Measurements from ENCODE around the gene FGF22.
"Not testable (repeated sequence)": the region's sequence is repeated elsewhere in the genome, so short reads cannot be mapped to it uniquely, and the experiment has no call there.

The FGF22 gene

DNA sequence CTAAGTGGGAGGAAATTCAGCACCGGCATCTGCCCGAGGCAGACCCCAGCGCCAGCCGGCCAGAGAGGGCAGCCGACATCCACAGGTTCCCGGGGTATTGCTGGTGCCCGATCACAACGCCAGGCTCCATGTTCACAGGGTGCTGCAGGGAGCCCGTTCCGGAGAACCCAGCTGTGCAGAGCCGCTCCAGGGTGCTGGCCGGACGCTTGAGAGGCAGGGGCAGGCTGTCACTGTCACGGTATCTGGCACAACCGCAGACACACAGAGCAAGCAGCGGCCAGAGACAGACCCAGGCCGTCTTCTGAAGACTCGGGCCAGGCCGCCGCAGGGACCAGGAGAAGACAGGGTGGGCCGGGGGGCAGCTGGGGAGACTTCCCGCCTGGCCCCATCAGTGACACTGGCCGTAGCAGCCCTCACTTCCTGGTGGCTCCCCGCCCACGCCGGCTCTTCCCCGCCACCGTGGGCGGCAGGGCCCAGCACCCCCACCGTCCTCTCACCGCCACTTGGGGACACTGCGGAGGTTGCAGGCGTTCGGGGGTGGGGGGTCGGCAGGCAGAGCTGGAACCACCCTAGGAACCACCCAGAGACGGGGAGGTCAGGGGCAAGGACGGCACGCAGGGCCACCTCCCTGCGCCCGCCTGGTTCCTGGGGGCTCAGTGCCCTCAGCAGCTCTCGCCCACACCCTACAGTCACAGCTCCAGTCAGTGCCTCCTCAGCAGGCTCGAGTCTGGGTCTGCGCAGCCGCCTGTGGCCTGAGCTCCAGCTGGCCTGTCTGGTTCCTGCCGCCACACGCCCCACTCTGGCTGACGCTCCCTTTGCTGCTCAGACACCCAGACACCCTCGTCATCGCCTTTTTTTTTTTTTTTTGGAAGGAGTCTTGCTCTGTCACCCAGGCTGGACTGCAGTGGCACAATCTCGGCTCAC lies 19.5 kb downstream of the FGF22 start:
- no peak for DNase-seq (ENCODE audit: low read depth in 2 of 2)

DNA sequence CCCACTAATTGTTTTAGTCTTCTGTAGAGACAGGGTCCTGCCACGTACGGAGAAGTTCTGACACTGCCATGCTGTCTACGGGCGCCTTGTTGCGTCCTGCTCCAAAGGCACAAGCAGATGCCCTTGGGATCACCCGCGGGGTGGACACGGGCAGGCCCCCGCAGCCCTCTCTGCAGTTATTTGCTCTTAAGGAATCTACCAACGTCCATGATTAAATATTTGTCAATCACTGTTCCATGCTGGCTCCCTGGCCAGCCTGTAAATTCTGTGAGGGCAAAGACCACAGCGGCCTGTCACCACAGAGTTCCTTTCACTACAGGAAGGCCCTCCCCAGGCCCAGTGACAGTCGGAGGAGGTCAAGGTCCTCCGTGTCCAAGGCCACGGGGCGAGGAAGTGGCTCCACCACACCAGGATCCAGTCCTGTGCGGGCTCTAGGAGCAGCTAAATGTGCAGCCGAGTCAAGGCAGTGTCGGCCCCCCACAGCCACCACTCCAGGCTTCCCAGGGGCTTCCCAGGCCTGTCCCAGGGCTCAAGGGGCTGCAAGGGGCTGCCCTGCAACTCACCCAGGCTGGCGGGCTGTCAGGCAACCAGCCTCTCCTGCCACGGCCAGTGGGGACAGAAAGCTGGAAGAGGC lies 21.2 kb downstream of the FGF22 start:
- DNase-seq (ENCODE audit: low read depth in 2 of 2), result no peak

DNA sequence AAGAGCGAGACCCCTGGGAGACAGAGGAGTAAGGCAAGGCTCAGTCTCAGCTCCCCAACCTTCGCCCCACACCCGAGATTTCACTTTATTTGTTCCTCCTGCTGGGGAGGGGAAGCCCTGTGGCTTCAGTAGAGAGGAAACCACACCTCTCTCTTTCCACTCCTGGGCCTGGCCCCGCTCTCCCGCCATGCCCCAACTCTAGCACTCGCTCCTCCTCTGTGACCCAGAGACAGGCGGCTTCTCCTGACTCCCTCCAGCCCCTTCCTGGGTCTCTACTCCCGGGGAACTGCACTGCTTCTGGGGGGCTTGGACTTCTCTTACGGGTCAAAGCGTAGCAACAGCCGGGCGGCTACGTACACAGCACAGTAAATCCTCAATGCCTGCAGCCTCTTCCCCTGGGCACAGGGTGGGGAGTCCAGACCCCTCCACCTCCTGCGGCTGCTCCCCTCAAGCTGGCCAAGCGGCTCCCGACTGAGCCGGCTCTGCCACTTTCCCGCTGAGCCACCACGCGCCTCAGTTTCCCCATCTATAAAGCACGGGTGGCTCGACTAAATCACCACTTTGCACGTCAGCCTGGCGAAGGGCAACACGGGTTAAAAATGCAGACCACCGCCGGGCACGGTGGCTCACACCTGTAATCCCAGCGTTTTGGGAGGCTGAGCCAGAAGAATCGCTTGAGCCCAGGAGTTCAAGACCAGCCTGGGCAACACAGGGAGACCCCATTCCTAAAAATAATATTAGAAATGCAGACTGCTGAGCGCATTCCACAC lies 21.9 kb downstream of the FGF22 start:
- peak in 1 of 2 donors; percentile 50 for DNase-seq (ENCODE audit: low read depth in 2 of 2)

DNA sequence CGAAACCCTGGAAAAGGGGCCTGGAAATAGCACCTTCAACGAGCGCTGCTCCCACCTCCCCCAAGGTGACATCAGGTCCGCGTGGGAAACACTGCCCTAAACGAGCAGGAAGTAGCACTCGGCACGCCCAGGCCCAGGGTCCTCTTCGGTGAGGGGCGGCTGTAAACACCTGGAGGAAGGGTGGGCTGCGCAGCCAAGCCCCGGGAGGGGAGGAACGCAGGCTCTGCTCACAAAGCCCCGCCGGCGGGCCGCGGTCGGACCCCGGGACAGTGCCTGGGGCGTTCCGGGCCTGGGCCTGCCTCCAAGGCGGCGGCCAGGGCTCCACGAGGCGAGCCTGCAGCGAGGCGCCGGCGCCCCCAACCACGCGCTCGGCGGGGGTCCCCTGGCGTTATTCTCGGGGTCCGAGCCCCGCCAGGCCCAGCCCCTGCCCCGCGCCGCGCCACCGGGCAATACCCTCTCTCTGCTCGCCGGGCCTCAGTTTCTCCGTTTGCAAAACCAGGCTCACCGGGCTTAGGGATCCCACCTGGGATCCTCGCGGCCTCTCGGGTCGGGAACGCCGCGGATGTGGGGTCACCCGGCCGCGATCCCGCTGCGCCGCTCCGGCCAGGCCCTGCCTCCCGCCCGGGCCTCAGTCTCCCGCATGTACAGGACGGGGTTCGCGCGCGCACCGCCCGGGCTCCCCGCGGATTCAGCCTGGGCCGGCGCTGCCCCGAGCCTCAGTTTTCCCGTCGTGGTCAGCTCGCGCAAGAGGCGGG lies 22.7 kb downstream of the FGF22 start:
- DNase-seq (ENCODE audit: low read depth in 2 of 2), result peak; percentile 62 to 67

DNA sequence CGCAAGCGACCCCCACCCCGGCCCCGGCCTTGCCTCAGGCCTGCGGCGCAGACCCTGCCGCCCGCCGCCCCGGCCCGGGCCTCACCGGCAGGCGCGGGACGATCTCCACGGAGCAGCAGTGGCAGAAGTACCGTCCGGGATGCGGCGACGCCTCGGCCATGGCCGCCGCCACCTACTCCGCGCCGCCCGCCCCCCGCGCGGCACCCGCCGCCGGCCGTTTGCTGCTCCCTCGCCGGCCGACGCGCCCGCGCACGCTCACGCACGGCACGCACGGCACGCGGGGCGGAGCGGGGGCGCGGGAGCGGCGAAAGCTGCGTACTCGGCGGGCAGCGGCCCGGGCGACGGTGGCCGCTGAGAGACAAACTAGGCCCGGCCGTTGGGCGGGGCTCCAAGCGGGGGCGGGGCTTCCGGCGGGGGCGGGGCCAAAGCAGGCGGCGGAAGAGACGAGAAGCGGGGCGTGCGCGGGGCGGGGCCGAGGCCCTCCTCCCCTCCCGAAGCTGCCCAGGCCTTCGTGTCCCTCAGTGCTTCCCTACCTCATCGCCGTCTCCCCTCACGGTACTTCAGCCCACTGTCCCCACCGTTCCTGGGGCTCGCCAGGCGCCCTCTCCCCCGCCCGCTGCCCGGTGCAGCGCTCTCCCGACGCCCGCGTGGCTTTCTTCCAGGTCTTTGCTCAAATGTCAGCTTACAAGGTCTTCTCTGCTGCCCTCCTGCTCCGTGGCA lies 23.4 kb downstream of the FGF22 start, which contains the start of gene RNF126:
Gene RNF126 (minus strand): TSS at position 253 of the 720 bp plus-strand sequence. CDS start 93 bp downstream, at position 160.
- DNase-seq (ENCODE audit: low read depth in 2 of 2), result peak; percentile 88 to 93

DNA sequence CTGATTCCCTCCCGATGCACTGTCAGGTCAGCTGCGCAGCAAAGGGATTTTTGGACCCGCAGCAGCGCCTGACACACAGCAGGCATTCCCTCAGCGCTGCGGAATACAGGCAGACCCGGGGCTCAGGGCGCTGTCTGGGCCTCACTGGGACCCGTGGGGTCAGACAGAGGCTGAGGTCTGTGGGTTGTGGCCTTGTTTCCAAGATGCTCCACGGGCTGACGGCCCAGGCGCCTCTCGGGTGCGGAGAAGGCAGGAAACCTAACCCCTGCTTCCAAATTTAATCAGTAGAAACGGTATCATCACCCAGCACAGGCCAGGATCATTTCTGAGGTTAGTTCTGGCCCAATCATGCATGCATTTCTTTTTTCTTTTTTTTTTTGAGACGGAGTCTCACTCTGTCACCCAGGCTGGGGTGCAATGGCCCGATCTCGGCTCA lies 24.0 kb downstream of the FGF22 start:
- no peak for DNase-seq (ENCODE audit: low read depth in 2 of 2)

DNA sequence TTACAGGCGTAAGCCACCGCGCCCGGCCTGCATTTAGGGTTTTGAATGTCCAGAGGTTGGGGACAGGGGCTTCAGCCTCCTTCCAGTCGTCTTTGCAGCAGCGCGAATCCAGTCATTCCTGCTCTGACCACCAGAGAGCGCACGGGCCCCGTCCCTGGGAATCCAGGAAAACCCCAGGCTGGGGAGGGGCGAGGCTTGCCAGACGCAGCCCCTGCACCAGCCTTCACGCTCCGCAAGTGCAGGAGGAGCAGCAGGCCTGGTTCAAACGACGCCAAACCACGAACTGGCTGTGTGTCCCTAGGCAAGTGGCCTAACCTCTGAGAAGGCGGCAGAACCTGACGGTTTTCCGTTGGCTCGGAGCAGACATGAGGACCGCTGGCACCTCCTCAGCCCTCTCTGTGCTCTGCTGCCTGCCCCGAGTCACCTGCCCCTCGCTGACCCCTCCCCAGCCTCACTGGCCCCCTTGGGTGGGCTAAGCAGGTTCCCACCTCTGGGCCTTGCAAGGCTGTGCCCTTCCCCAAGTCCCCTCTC lies 25.3 kb downstream of the FGF22 start:
- DNase-seq (ENCODE audit: low read depth in 2 of 2), result peak; percentile 51 to 80

DNA sequence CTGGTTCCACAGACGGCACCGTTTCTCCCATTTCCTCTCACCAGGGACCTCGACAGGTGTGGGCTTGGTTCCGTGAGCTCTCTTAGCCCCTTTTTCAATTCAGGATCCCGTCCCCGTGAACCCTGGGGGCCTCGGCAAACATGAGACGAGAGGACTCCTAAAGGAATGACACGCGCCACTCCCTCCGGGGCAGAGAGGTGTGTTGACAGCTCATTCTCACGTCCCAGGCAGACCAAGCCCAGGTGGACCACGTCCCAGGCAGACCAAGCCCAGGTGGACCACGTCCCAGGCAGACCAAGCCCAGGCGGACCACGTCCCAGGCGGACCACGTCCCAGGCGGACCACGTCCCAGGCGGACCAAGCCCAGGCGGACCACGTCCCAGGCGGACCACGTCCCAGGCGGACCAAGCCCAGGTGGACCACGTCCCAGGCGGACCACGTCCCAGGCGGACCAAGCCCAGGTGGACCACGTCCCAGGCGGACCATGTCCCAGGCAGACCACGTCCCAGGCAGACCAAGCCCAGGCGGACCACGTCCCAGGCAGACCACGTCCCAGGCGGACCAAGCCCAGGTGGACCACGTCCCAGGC lies 27.4 kb downstream of the FGF22 start:
- DNase-seq (ENCODE audit: low read depth in 2 of 2), result not testable (repeated sequence)

DNA sequence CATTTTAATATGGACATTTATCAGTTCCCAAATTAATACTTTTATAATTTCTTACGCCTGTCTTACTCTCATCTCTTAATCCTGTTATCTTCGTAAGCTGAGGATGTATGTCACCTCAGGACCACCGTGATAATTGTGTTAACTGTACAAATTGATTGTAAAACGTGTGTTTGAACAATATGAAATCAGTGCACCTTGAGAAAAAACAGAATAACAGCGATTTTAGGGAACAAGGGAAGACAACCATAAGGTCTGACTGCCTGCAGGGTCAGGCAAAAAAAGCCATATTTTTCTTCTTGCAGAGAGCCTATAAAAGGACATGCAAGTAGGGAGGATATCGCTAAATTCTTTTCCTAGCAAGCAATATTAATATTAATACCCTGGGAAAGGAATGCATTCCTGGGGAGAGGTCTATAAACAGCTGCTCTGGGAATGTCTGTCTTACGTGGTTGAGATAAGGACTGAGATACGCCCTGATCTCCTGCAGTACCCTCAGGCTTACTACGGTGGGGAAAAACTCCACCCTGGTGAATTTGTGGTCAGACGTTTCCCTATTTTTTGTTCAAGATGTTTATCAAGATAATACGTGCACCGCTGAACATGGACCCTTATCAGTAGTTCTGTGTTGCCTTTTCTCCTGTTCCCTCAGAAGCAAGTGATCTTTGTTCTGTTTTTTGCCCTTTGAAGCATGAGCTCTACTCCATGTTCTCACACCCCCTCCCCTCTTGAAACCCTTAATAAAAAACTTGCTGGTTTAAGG lies 29.2 kb downstream of the FGF22 start:
- DNase-seq (ENCODE audit: low read depth in 2 of 2), result not testable (repeated sequence)

DNA sequence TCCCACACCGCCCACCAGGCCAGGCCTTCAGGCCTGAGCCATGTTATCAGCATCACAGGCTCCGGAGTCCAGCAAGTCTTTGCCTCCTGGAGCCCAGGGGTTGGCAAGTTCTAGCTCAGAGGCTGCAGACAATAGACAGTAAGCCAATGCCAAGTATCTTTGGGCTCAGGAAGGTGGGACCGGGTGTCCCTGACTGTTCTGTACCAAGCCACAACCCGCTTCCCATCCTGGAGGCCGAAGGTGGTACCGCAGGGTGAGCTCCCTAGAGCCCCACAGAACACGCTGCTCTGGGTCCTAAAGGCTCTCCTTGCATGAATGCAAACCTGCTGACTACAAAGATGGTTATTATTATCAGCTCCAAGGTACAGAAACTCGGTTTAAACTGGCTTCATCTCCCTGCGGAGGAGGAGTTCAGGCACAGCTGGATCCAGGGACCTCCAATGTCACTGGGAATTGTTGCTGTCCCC lies 31.0 kb downstream of the FGF22 start:
- DNase-seq (ENCODE audit: low read depth in 2 of 2), result no peak

DNA sequence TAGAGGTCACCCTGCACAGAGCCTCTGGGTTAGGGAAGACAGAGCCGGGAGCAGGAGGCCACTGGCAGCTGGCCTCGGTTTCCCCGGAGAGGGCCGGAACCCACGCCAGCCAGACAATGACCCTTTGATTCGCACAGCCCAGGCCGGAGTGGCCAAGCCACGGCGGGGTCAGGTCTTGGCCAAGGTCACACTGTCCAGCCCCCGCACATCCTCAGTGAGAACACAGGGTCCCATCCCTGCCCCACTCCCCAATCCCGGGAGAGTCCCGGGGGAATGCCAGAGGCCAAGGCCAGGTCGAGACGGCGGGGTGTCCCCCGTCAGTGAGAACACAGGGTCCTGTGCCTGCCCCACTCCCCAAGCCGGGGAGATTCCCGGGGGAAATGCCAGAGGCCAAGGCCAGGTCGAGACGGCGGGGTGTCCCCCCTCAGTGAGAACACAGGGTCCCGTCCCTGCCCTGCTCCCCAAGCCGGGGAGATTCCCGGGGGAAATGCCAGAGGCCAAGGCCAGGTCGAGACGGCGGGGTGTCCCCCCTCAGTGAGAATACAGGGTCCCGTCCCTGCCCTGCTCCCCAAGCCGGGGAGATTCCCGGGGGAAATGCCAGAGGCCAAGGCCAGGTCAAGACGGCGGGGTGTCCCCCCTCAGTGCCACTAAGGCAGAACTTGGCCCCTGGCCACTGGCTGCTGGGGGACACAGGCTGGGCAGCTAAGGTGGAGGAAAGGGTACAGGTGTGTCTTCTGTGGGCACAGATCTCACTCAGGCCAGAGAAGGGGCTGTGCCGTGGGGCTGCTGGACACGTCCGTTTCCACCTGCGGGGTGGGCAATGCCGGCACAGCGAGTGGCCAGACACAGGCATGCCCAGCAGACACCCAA lies 34.8 kb downstream of the FGF22 start:
- DNase-seq (ENCODE audit: low read depth in 2 of 2), result no peak

DNA sequence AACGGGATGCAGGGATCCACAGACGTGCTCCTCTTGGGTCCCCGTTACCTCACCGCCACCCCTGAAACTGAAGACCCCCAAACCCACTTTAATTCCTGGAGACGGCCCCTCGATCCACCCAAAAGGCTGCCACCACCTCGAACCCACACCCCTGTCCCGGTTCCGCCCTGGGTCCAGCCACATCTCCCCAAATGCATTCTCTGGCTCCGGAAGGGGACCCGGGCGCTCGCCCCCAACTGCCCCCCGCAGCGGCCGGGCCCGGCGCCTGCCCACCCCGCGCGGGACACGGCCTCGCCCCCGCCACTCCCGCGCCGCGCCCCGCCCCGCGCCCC lies 36.3 kb downstream of the FGF22 start:
- DNase-seq (ENCODE audit: low read depth in 2 of 2), result no peak

DNA sequence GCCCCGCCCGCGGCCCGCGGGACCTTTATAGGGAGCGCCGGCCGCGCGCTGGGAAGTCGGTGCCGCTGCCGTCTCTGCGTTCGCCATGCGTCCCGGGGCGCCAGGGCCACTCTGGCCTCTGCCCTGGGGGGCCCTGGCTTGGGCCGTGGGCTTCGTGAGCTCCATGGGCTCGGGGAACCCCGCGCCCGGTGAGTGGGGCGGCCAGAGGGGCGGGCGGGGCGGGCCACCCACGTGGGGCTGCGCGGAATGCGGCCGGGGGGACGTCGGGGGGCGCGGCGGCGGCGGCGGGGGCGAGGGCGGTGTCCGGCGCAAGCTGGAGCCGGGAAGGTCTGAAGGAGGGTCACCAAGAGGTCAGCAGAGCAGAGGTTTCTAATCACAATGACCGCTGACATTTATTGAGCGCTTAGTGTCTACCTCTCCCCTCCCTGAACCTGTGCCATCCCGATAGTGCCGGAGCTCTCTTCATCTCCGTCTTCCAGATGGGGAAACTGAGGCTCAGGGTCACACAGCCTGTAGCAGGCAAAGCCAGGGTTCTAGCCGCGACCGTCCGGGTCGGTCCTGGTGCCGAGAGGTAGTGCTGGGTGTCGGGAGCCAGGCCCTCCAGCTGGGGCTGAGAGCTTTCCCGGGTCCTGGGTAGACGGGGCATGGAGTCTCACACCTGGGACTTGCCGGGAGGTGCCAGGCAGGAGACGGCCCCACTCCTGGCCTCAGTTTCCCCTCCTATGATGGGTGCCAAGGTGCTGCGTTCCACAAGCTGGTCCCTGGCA lies 36.8 kb downstream of the FGF22 start, which contains the start of gene FSTL3:
Gene FSTL3 (plus strand): TSS at position 54 of the 767 bp plus-strand sequence. CDS start 32 bp downstream, at position 86.
- no peak for DNase-seq (ENCODE audit: low read depth in 2 of 2)

DNA sequence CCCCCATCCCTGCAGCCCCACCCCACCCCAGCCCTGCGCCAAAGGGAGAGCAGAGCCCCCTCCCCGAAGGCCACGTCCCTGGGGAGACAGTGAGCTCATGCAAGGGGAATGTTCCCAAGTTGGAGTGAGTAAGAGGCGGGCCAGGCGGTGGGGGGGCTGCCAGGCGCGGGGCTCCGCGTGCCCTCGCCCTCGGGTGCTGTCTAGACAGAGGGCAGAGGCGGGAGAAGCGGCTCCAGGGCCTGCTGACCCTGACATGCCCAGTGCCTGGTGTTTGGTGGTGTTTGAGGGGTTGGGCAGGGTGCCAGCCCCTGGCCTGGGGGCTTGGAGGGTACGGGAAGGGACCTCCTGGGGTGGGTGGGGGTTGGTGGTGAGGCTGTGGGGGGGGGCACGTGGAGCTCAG lies 37.5 kb downstream of the FGF22 start:
- DNase-seq (ENCODE audit: low read depth in 2 of 2), result no peak

DNA sequence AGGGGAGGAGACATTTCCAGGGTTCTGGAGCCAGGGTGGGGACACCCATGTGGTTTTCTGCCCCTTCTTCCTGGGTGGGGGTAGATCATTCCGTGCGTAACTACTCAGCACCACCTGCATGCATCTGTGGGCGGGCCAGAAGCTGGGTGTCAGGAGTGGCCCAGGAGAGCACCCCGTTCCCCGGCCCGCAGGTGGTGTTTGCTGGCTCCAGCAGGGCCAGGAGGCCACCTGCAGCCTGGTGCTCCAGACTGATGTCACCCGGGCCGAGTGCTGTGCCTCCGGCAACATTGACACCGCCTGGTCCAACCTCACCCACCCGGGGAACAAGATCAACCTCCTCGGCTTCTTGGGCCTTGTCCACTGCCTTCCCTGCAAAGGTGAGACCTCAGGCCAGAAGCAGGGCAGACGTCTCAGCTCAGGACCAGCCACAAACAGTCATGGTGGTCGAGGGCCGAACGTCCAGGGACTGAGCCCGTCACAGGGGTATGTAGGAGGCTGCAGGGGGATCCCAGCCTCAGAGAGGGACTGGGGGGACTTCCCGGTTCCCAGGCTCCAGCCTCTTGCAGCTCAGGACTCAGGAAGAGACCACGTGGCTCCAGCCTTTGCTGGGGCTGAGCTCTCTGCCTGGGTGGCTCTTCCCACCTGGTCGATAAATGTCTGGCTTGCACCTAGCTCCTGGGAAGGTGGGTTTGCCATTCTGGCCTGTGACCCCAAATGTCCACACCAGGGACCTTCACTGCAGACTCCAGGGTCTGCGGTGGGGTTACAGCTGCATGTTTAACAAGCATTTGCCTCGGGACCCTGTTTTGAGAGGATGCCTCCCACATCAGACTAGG lies 38.1 kb downstream of the FGF22 start:
- no peak for DNase-seq (ENCODE audit: low read depth in 2 of 2)

DNA sequence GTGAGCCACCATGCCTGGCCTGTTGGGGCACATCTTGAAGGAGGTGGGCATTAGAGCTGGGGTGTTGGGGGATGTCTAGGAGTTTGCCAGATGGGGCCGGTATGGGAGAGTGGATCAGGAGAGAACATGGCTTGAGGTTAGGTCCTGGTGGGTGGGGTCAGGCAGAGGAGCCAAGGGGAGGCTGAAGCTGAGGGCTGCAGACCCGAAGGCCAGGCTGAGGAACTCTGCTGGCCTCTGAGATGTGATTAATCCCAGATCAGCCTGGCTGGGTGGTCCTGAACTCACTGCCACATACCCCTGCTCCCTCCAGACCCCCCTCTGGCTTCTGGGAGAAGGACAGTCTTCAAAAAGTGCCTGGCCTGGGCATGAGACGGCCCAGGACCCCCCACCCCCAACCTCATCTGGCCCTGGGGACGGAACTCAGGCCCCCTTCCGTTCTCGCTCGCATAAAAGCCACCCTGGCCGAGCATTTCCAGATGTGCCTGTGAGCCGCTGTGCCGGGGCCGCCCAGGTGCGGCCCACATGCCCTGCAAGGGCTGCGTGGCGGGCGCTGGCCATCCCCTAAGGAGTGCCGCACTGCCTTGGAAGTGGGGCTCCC lies 39.2 kb downstream of the FGF22 start:
- no peak for DNase-seq (ENCODE audit: low read depth in 2 of 2)
